H54 (cell line): ENCODE measurements around the gene PYGL.

ENCODE experiments used
- DNase-seq: peaks from one replicate; pipeline ENCODE4 v3.0.0; 2011; ENCODE audit warnings: low spot score, mixed read lengths; ENCODE audit not compliant: insufficient read length
- FAIRE-seq: peaks from 3 replicates; lab custom pipeline; 2011; peaks lifted over from hg19 to GRCh38; lab: Jason Lieb, UNC
- POLR2A ChIP-seq: IDR thresholded peaks from 2 replicates; pipeline ENCODE4 v1.6.1; 2011; ENCODE audit warnings: low read depth, mild to moderate bottlenecking, low read length

Gene PYGL

DNA sequence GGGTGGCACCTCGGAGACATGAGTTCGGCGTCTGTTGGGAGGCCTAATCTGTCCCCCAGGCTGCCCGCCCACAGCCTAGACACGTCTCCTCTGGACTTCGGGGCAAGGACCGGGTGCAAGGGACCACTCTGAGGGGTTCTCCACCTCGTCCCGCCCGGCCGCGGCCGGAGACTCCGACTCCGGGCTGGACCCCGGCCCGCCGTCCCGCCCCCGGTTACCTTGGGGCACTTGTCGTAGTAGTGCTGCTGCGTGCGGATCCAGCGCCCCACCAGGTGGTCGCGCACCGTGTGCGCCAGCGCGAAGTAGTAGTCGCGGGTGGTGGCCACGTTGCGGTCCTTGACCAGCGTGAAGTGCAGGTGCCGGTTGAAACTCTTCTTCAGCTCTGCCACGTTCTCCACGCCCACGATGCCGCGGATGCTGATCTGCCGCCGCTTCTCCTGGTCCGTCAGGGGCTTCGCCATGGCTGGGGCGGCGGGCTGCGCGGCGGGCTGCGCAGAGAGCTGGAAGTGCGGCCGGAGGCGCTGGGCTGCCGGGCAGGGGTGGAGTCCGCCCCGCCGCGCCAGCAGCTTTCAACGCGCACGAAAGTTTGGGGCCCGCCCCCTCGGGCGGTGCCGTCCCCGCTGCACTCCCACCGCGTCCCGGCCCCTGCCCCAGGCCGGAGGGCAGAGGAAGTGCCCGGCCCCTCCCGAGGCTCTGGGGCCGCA lies at the start of gene PYGL:
PYGL (minus strand) TSS at position 541 of the 704 bp plus-strand sequence; CDS start at position 461, 80 bp downstream.
- peak; percentile 51 for DNase-seq
- peak; percentile 44 for TF ChIP-seq POLR2A
- no peak for FAIRE-seq

DNA sequence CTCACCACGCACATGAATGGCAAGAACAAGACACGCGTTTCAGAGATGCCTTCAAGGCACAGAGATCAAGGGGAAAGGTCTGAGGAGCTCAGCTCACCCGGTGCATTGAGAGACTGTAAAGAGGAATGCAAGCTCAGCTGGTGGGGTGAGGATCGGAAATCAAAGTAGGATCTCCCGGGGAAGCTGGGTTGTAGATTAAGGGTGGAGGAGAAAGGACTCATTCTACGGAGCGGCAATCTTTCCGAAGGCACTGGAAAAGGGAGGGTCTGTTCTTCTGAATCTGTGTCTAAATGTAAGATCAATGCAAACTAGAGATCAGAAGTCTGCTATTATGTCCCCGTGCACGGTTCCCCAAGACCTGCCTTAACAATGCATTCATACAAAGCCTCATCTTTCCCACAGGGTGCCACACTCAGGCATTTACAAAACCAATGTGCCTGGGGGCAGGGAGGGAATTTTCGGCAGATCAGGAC lies 41.6 kb upstream of the PYGL start:
- TF ChIP-seq POLR2A, result no peak
- FAIRE-seq (no peak), DNase-seq (no peak)

GRCh38 chr14:50985124-50985858 lies 41.0 kb upstream of the PYGL start:
- no peak for TF ChIP-seq POLR2A
- DNase-seq (no peak), FAIRE-seq (no peak)

- no peak for TF ChIP-seq POLR2A
- no peak for DNase-seq
- no peak for FAIRE-seq
Measured at GRCh38 chr14:50984036-50984710, 39.9 kb upstream of the PYGL start.

GRCh38 chr14:50979941-50980850 lies 35.9 kb upstream of the PYGL start:
- DNase-seq (no peak), FAIRE-seq (no peak)
- no peak for TF ChIP-seq POLR2A

GRCh38 chr14:50978888-50979287 lies 34.6 kb upstream of the PYGL start:
- TF ChIP-seq POLR2A, result no peak
- no peak for DNase-seq
- no peak for FAIRE-seq

DNA sequence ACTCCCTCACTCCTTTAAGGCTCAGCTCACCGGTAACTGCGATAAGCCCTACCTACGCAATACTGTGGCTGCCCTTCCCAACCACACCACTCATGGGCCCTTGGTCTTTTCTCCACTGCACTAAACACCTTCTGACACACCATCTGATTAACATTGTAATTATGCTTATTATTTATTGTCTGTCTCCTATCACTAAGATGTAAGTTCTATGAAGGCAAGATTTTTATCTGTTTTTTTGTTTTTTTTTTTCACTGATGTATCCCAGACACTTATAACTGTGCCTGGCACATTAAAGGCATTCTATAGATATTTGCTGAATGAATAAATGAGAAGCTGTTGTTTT lies 34.2 kb upstream of the PYGL start:
- TF ChIP-seq POLR2A, result no peak
- DNase-seq (no peak), FAIRE-seq (no peak)

- no peak for DNase-seq
- no peak for FAIRE-seq
Measured at GRCh38 chr14:50977863-50978528, 33.7 kb upstream of the PYGL start.

GRCh38 chr14:50974118-50974517 lies 29.8 kb upstream of the PYGL start:
- no peak for FAIRE-seq
- no peak for TF ChIP-seq POLR2A
- no peak for DNase-seq

More at GRCh38 chr14:50977863-50978528, 33.7 kb upstream of the PYGL start:
- no peak for TF ChIP-seq POLR2A

DNA sequence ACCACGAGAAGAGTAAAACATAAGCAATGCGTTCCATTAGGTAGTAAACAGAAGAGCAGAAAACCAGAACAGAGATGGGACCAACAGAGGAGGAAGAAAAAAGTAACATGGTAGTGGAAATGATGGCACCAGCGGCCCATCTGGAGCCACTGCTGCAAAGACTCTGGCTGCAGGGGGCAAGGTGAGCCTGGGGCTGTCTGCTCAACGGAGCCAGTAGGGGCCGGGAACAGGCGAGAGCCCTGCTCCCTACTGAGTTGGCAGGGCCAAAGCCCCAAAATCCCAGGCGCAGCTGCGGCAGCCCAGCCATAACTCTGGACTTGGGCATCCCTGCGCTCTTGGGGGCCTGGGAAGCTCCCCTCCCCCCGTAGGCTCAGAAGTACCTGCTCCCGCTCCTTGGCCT lies 28.5 kb upstream of the PYGL start:
- no peak for FAIRE-seq
- TF ChIP-seq POLR2A, result no peak
- DNase-seq, result no peak

DNA sequence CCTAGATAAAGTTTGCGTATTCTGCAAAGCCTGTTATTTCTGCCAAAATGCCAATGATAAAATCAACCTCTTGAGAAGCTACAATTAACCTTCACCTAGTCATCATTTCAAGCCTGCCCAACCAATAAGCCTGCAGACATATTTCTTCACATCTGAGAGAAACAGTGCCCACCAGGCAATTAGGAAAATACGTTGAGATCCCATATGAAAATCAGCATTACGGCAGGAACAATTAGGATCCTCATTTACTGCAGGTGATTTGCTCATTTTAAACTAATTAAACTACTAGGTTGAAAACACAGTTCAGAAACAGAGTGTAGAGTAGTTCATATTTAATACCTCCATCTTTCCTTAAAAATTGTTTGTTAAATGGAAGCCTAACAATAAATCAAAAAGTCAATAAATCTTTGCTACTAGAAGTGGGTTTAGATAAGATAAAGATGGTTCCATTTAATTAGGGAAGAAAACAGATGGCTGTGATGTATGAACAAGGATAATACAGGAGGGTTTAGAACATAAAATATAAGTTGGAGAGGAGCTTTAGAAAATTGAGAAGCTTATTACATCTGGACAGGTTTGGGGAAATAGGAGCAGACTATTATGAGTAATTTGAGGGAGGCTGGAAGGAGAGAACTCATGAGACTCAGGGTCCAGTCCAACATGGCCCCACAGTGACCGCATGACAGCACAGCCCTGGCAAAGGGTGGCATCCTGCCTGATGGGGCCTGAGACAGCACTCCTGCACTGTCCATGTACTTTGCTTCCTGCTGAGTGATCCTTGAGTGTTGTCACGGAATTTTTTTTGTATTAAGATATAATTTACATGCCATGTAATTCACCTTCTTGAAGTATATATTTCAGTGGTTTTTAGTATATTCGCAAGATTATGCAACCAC lies 26.9 kb upstream of the PYGL start:
- DNase-seq (no peak), FAIRE-seq (no peak)
- TF ChIP-seq POLR2A, result no peak

DNA sequence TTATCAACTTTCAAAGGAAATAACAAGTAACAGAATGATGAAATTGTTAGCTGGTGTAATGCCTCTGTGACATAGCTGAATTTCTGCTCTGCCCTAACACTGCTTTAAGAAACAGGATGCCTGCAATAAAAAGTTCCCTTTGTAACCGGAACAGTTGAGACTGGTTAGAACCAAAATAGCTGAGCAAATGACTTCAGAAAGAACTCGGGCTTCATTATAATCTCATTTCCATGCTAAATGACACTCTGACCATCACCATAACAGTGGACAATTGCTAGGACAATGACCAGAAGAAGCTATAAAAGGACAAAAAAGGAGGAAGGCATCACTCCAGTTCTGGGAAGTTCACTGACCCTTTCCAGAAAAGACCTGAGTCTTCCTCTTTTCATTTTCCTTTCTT lies 23.5 kb upstream of the PYGL start:
- FAIRE-seq, result no peak
- TF ChIP-seq POLR2A, result no peak
- DNase-seq, result no peak

DNA sequence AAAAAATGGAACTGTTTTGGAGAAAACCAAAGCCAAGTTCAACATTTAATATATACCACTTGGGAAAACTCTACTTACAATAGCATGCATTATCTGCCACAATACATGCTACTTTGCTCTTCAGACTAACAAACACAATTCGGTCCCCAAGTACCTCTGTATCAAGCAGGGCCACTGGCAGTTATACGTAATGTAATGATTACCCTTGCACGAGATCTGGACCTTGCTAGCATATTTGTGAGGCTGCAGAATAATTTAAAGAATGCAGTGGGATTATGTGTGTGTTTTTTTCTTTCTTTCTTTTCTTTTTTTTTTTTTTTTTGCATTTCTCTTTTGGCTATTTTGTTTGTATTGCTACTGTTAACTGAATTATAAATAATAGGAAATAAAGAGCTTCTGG lies 22.8 kb upstream of the PYGL start:
- FAIRE-seq, result no peak
- DNase-seq, result no peak
- no peak for TF ChIP-seq POLR2A
